Right ventricle myocardium superior (tissue), 1 donor: ENCODE measurements around the gene KCTD5. TPM values are rescaled to one million over a fixed set of nuclear protein-coding genes. Genes with fewer than 3 reads are reported as not detected.
"Not testable (repeated sequence)": the region's sequence is repeated elsewhere in the genome, so short reads cannot be mapped to it uniquely, and the experiment has no call there.

ENCODE experiments used
- ATAC-seq: fragments of 200-7000 bp; cut with Tn5 transposase; one replicate; pipeline ENCODE4 v1.9.1; 2020; ENCODE audit warnings: mild to moderate bottlenecking; ENCODE audit not compliant: poor library complexity
- DNase-seq: peaks from one replicate; pipeline ENCODE4 v3.0.0-alpha.2; 2020
- intact Hi-C: fragments of 100-400 bp; cut with DNase I; formaldehyde crosslinking; loops from one replicate; pipeline ENCODE4 v1.11.2; 2022
- total RNA-seq: library from RNA; stranded (reverse); fragmentation: NEBNext Ultra II Directional; extraction: Animal tissue kit (Norgen Biotek cat#: 25700); gene quantifications from one replicate; pipeline ENCODE4 v1.2.1, GENCODE V29; 2021
- donor health status: DM: no; HTN: yes; CAD: no; lungs with severe emphysema.

The KCTD5 gene
- total RNA-seq, 1 donor from 2014 or later, result 9.8 TPM

GRCh38 chr16:2669587-2669986 is 12.7 kb upstream of the KCTD5 start:
- DNase-seq, intact Hi-C loops, ATAC-seq: not testable (repeated sequence)

GRCh38 chr16:2670017-2670416 is 12.3 kb upstream of the KCTD5 start:
- intact Hi-C loops, ATAC-seq: not testable (repeated sequence)
- DNase-seq, result peak; percentile 86

GRCh38 chr16:2671193-2671592 is 11.1 kb upstream of the KCTD5 start:
- ATAC-seq, DNase-seq, intact Hi-C loops: not testable (repeated sequence)

GRCh38 chr16:2671741-2672140 is 10.6 kb upstream of the KCTD5 start:
- no peak for DNase-seq
- intact Hi-C loops, result no loop called here
- no peak for ATAC-seq

- intact Hi-C loops, result no loop called here
- peak; percentile 97 for ATAC-seq
- DNase-seq, result peak; percentile 98
Measured at GRCh38 chr16:2673066-2673999, 9.0 kb upstream of the KCTD5 start.

- ATAC-seq, result no peak
- intact Hi-C loops, result no loop called here
- no peak for DNase-seq
Measured at GRCh38 chr16:2675021-2675420, 7.3 kb upstream of the KCTD5 start.

GRCh38 chr16:2675714-2676113 is 6.6 kb upstream of the KCTD5 start:
- intact Hi-C loops, result no loop called here
- ATAC-seq (no peak), DNase-seq (no peak)

- ATAC-seq, DNase-seq, intact Hi-C loops: not testable (repeated sequence)
Measured at GRCh38 chr16:2676937-2677336, 5.4 kb upstream of the KCTD5 start.

GRCh38 chr16:2678206-2678965 is 3.9 kb upstream of the KCTD5 start:
- ATAC-seq, DNase-seq, intact Hi-C loops: not testable (repeated sequence)

GRCh38 chr16:2679902-2680301 is 2.4 kb upstream of the KCTD5 start:
- ATAC-seq, DNase-seq, intact Hi-C loops: not testable (repeated sequence)

- intact Hi-C loops, ATAC-seq, DNase-seq: not testable (repeated sequence)
Measured at GRCh38 chr16:2680360-2680759, 2.0 kb upstream of the KCTD5 start.

GRCh38 chr16:2683041-2683440 is 718 bp downstream of the KCTD5 start:
- intact Hi-C loops, DNase-seq, ATAC-seq: not testable (repeated sequence)

- ATAC-seq, intact Hi-C loops, DNase-seq: not testable (repeated sequence)
Measured at GRCh38 chr16:2686075-2686474, 3.8 kb downstream of the KCTD5 start.

GRCh38 chr16:2686912-2687507 is 4.7 kb downstream of the KCTD5 start:
- ATAC-seq (no peak), DNase-seq (peak; percentile 77)
- intact Hi-C loops, result no loop called here

- ATAC-seq (no peak), DNase-seq (peak; percentile 23)
- intact Hi-C loops, result no loop called here
Measured at GRCh38 chr16:2687531-2688308, 5.4 kb downstream of the KCTD5 start.

GRCh38 chr16:2689422-2689821 is 7.1 kb downstream of the KCTD5 start:
- ATAC-seq, DNase-seq, intact Hi-C loops: not testable (repeated sequence)

GRCh38 chr16:2689968-2690801 is 7.9 kb downstream of the KCTD5 start:
- DNase-seq, result peak; percentile 34
- no peak for ATAC-seq

More at GRCh38 chr16:2689968-2690801, 7.9 kb downstream of the KCTD5 start:
- intact Hi-C loops, result no loop called here
